ENCODE results near the gene UVRAG.

GRCh38 chr11:76115555-76115954 is 300.5 kb downstream of the UVRAG start:
- TF ChIP-seq EZH2phosphoT487 (conservative IDR thresholded peaks at IDR 0.05; ENCODE audit: low read length) (no peak), CTCF (IDR thresholded peaks at IDR 0.05; ENCODE audit: insufficient read depth, low read length, poor library complexity, severe bottlenecking) (no peak)
